Astrocyte (in vitro differentiated cells and primary cell): Measurements from ENCODE around the gene HGS. TPM values are rescaled to one million over a fixed set of nuclear protein-coding genes. Genes with fewer than 3 reads are reported as not detected.

Experiments used
- DNase-seq: peaks from one replicate; pipeline ENCODE4 v3.0.0-alpha.2; 2010; ENCODE audit warnings: low read depth
- FAIRE-seq: peaks from 2 replicates; lab custom pipeline; 2011; peaks lifted over from hg19 to GRCh38; lab: Jason Lieb, UNC
- H2AFZ ChIP-seq: 2 replicates; pipeline ENCODE4 v1.6.0; 2012; ENCODE audit warnings: low read depth, low read length, inconsistent platforms
- H3K27ac ChIP-seq: 2 replicates; pipeline ENCODE4 v1.5.1; 2011; ENCODE audit warnings: low read depth, low read length, inconsistent platforms
- H3K27me3 ChIP-seq: 2 replicates; pipeline ENCODE4 v1.6.0; 2011; ENCODE audit warnings: low read length, inconsistent platforms; ENCODE audit not compliant: insufficient read depth
- H3K36me3 ChIP-seq: 2 replicates; pipeline ENCODE4 v1.5.1; 2011; ENCODE audit warnings: low read length, inconsistent platforms; ENCODE audit not compliant: insufficient read depth
- H3K4me1 ChIP-seq: 2 replicates; pipeline ENCODE4 v1.5.1; 2011; ENCODE audit warnings: low read length, inconsistent platforms; ENCODE audit not compliant: insufficient read depth
- H3K4me2 ChIP-seq: 2 replicates; pipeline ENCODE4 v1.6.0; 2012; ENCODE audit warnings: low read length, inconsistent platforms
- H3K4me3 ChIP-seq: 2 replicates; pipeline ENCODE4 v1.5.1; 2011; ENCODE audit warnings: low read depth, mild to moderate bottlenecking, low read length, inconsistent platforms; ENCODE audit not compliant: insufficient read depth
- H3K79me2 ChIP-seq: 2 replicates; pipeline ENCODE4 v1.6.0; 2012; ENCODE audit warnings: mild to moderate bottlenecking, low read length, inconsistent platforms; ENCODE audit not compliant: insufficient read depth
- H3K9ac ChIP-seq: 2 replicates; pipeline ENCODE4 v1.6.0; 2012; ENCODE audit warnings: mild to moderate bottlenecking, low read length, inconsistent platforms
- H3K9me3 ChIP-seq: 2 replicates; pipeline ENCODE4 v1.5.1; 2012; ENCODE audit warnings: low read depth, mild to moderate bottlenecking, low read length, inconsistent platforms; ENCODE audit not compliant: insufficient read depth
- H4K20me1 ChIP-seq: 2 replicates; pipeline ENCODE4 v1.6.0; 2012; ENCODE audit warnings: low read length, inconsistent platforms; ENCODE audit not compliant: insufficient read depth
- H3K27ac Mint-ChIP-seq: one replicate; pipeline ENCODE4 v1.8.0; 2021; ENCODE audit warnings: mild to moderate bottlenecking, mixed read lengths; ENCODE audit not compliant: unreplicated experiment
- H3K27me3 Mint-ChIP-seq: one replicate; pipeline ENCODE4 v1.8.0; 2021; ENCODE audit warnings: low read depth, mixed read lengths; ENCODE audit not compliant: unreplicated experiment
- H3K36me3 Mint-ChIP-seq: one replicate; pipeline ENCODE4 v1.8.0; 2021; ENCODE audit warnings: low read depth, mixed read lengths; ENCODE audit not compliant: unreplicated experiment
- H3K4me1 Mint-ChIP-seq: one replicate; pipeline ENCODE4 v1.8.0; 2021; ENCODE audit warnings: low read depth, mixed read lengths; ENCODE audit not compliant: unreplicated experiment
- H3K4me3 Mint-ChIP-seq: one replicate; pipeline ENCODE4 v1.8.0; 2021; ENCODE audit warnings: mild to moderate bottlenecking, moderate library complexity, mixed read lengths; ENCODE audit not compliant: unreplicated experiment
- H3K9me3 Mint-ChIP-seq: one replicate; pipeline ENCODE4 v1.8.0; 2021; ENCODE audit warnings: mild to moderate bottlenecking, mixed read lengths; ENCODE audit not compliant: unreplicated experiment
- EZH2 ChIP-seq: IDR thresholded peaks from 2 replicates; pipeline ENCODE4 v1.6.1; 2012; ENCODE audit warnings: mild to moderate bottlenecking, low read length, inconsistent platforms; ENCODE audit not compliant: insufficient read depth
- total RNA-seq: library from RNA; stranded (reverse); gene quantifications from 2 replicates; pipeline ENCODE4 v1.2.1, GENCODE V29; 2021
- TF ChIP-seq, protein P1 (sequence below): IDR thresholded peaks from 2 replicates; pipeline ENCODE4 v1.5.1; 2011; ENCODE audit warnings: low read depth, mild to moderate bottlenecking, inconsistent platforms, low read length, moderate library complexity; ENCODE audit not compliant: insufficient read depth

Gene HGS
- total RNA-seq, 1 donor from 2014 or later: 122 TPM

DNA sequence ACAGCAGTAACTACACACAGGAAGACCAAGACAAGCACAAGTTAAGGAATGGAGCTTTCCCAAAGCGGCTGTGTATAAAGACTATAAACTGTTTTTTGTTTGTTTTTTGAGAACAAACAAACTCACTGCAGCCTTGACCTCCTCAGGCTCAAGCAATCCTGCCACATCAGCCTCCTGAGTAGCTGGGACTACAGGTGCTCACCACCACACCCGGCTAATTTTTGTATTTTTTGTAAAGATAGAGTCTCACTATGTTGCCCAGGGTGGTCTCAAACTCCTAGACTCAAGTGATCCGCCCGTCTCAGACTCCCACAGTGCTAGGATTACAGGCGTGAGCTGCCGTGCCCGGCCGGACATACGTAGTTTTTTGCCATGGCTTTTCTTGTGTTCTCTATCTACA is 23.4 kb upstream of the HGS start:
- Histone ChIP-seq H3K27me3 (no peaks in the 10 kb centered on the region), H3K9me3 (no peaks in the 10 kb centered on the region), H3K4me3 (no peak overlapping the region), H3K27ac (no peak overlapping the region), H3K36me3 (no peaks in the 10 kb centered on the region), H3K4me1 (peaks cover 4% of the 10 kb centered on the region), H3K79me2 (peaks cover 5% of the 10 kb centered on the region), H3K4me2 (no peak overlapping the region), H4K20me1 (no peaks in the 10 kb centered on the region), H2AFZ (no peak overlapping the region), H3K9ac (no peak overlapping the region)
- DNase-seq (no peak), FAIRE-seq (no peak)
- Mint-ChIP-seq H3K36me3 (no peaks in the 10 kb centered on the region), H3K4me1 (peaks cover under 1% of the 10 kb centered on the region), H3K27ac (no peak overlapping the region), H3K9me3 (no peaks in the 10 kb centered on the region), H3K4me3 (no peak overlapping the region), H3K27me3 (no peaks in the 10 kb centered on the region)
- TF ChIP-seq, protein P1, sequence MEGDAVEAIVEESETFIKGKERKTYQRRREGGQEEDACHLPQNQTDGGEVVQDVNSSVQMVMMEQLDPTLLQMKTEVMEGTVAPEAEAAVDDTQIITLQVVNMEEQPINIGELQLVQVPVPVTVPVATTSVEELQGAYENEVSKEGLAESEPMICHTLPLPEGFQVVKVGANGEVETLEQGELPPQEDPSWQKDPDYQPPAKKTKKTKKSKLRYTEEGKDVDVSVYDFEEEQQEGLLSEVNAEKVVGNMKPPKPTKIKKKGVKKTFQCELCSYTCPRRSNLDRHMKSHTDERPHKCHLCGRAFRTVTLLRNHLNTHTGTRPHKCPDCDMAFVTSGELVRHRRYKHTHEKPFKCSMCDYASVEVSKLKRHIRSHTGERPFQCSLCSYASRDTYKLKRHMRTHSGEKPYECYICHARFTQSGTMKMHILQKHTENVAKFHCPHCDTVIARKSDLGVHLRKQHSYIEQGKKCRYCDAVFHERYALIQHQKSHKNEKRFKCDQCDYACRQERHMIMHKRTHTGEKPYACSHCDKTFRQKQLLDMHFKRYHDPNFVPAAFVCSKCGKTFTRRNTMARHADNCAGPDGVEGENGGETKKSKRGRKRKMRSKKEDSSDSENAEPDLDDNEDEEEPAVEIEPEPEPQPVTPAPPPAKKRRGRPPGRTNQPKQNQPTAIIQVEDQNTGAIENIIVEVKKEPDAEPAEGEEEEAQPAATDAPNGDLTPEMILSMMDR: no peak
- no peak for TF ChIP-seq EZH2

DNA sequence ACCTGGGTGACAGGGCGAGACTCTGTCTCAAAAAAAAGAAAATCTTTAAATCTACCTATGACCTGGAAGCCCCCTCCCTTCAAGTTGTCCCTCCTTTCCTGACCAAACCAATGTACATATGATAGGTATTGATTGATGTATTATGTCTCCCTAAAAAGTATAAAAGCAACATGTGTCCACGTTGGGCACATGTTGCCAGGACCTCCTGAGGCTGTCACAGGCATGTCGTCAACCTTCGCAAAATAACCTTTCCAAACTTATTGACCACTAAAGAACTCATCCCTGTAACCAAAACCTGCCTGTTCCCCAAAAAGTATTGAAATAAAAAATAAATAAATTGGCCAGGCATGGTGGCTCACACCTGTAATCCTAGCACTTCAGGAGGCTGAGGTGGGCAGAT is 21.8 kb upstream of the HGS start:
- no peak for FAIRE-seq
- H3K27me3 Mint-ChIP-seq: no peaks in the 10 kb centered on the region
- no peak overlapping the region for H3K4me2 ChIP-seq
- H3K9ac ChIP-seq: no peak overlapping the region
- no peak for DNase-seq
- H3K9me3 Mint-ChIP-seq: no peaks in the 10 kb centered on the region
- no peak overlapping the region for H3K4me3 Mint-ChIP-seq
- H3K9me3 ChIP-seq: no peaks in the 10 kb centered on the region
- no peaks in the 10 kb centered on the region for H3K36me3 ChIP-seq
- H3K4me1 ChIP-seq: peaks cover 8% of the 10 kb centered on the region
- no peaks in the 10 kb centered on the region for H4K20me1 ChIP-seq
- H3K79me2 ChIP-seq: peaks cover 20% of the 10 kb centered on the region
- H2AFZ ChIP-seq: no peak overlapping the region
- H3K27ac ChIP-seq: no peak overlapping the region
- H3K27ac Mint-ChIP-seq: no peak overlapping the region
- no peaks in the 10 kb centered on the region for H3K27me3 ChIP-seq
- peaks cover 6% of the 10 kb centered on the region for H3K4me1 Mint-ChIP-seq
- TF ChIP-seq, protein P1: no peak
- no peak for TF ChIP-seq EZH2
- no peak overlapping the region for H3K4me3 ChIP-seq
- H3K36me3 Mint-ChIP-seq: no peaks in the 10 kb centered on the region

- no peaks in the 10 kb centered on the region for H3K27me3 ChIP-seq
- FAIRE-seq (no peak), DNase-seq (no peak)
- no peak overlapping the region for H3K27ac ChIP-seq
- H4K20me1 ChIP-seq: peaks cover under 1% of the 10 kb centered on the region
- no peak overlapping the region for H3K4me2 ChIP-seq
- peaks cover 3% of the 10 kb centered on the region for H3K36me3 Mint-ChIP-seq
- H3K9ac ChIP-seq: no peak overlapping the region
- no peaks in the 10 kb centered on the region for H3K36me3 ChIP-seq
- H3K4me3 Mint-ChIP-seq: peak overlapping the region; percentile 57
- peaks cover 18% of the 10 kb centered on the region for H3K4me1 Mint-ChIP-seq
- H3K27ac Mint-ChIP-seq: no peak overlapping the region
- H3K79me2 ChIP-seq: peaks cover 40% of the 10 kb centered on the region
- H3K27me3 Mint-ChIP-seq: no peaks in the 10 kb centered on the region
- H3K9me3 ChIP-seq: no peaks in the 10 kb centered on the region
- H2AFZ ChIP-seq: no peak overlapping the region
- H3K4me1 ChIP-seq: peaks cover 17% of the 10 kb centered on the region
- H3K4me3 ChIP-seq: no peak overlapping the region
- H3K9me3 Mint-ChIP-seq: no peaks in the 10 kb centered on the region
- no peak for TF ChIP-seq EZH2
- TF ChIP-seq, protein P1: no peak
Observed at GRCh38 chr17:81664051-81664470, 19.8 kb upstream of the HGS start.
